H9 (cell line): ENCODE results near the gene MTRR. TPM values are rescaled to one million over a fixed set of nuclear protein-coding genes. Genes with fewer than 3 reads are reported as not detected.

ENCODE experiments used
- DNase-seq: peaks from one replicate; pipeline ENCODE4 v3.0.0-alpha.2; 2017
- H2AFZ ChIP-seq: one replicate; pipeline ENCODE4 v1.6.1; 2013; ENCODE audit warnings: mild to moderate bottlenecking, low read length, control low read depth, moderate library complexity
- H2AK5ac ChIP-seq: 2 replicates; pipeline ENCODE4 v1.6.1; 2013; ENCODE audit warnings: low read length, control low read depth, mixed read lengths; ENCODE audit not compliant: insufficient read length
- H2BK120ac ChIP-seq: one replicate; pipeline ENCODE4 v1.6.1; 2013; ENCODE audit warnings: low read depth, mild to moderate bottlenecking, low read length, control low read depth, inconsistent platforms; ENCODE audit not compliant: poor library complexity, severe bottlenecking
- H2BK12ac ChIP-seq: 2 replicates; pipeline ENCODE4 v1.6.1; 2013; ENCODE audit warnings: low read length, control low read depth, mixed read lengths, low read depth; ENCODE audit not compliant: insufficient read length
- H2BK15ac ChIP-seq: 2 replicates; pipeline ENCODE4 v1.6.1; 2013; ENCODE audit warnings: low read depth, low read length, control low read depth
- H2BK20ac ChIP-seq: one replicate; pipeline ENCODE4 v1.6.1; 2013; ENCODE audit warnings: low read depth, mild to moderate bottlenecking, low read length, control low read depth, inconsistent platforms; ENCODE audit not compliant: poor library complexity, severe bottlenecking
- H2BK5ac ChIP-seq: 2 replicates; pipeline ENCODE4 v1.6.1; 2013; ENCODE audit warnings: low read length, control low read depth, mixed read lengths; ENCODE audit not compliant: insufficient read length
- H3K14ac ChIP-seq: 2 replicates; pipeline ENCODE4 v1.6.1; 2013; ENCODE audit warnings: low read length, control low read depth; ENCODE audit not compliant: insufficient read depth
- H3K18ac ChIP-seq: 2 replicates; pipeline ENCODE4 v1.6.1; 2013; ENCODE audit warnings: low read depth, mild to moderate bottlenecking, mixed read lengths, low read length, control low read depth; ENCODE audit not compliant: insufficient read length
- H3K23ac ChIP-seq: 2 replicates; pipeline ENCODE4 v1.6.1; 2013; ENCODE audit warnings: low read length, control low read depth, mixed read lengths, low read depth; ENCODE audit not compliant: insufficient read length
- H3K23me2 ChIP-seq: 2 replicates; pipeline ENCODE4 v1.6.1; 2013; ENCODE audit warnings: low read depth, mild to moderate bottlenecking, mixed read lengths, low read length, control low read depth; ENCODE audit not compliant: insufficient read length, poor library complexity, severe bottlenecking
- H3K27ac ChIP-seq: 2 replicates; pipeline ENCODE4 v1.5.1; 2013; ENCODE audit warnings: low read length, control low read depth, mixed read lengths, low read depth; ENCODE audit not compliant: insufficient read length
- H3K27me3 ChIP-seq: 2 replicates; pipeline ENCODE4 v1.6.1; 2013; ENCODE audit warnings: low read length, control low read depth, inconsistent platforms; ENCODE audit not compliant: insufficient read depth
- H3K4ac ChIP-seq: 2 replicates; pipeline ENCODE4 v1.6.1; 2013; ENCODE audit warnings: low read depth, mild to moderate bottlenecking, control low read depth, inconsistent platforms, low read length, moderate library complexity
- H3K4me1 ChIP-seq: 2 replicates; pipeline ENCODE4 v1.6.1; 2013; ENCODE audit warnings: low read length, control low read depth, inconsistent platforms; ENCODE audit not compliant: insufficient read depth
- H3K4me2 ChIP-seq: 2 replicates; pipeline ENCODE4 v1.6.1; 2013; ENCODE audit warnings: low read length, control low read depth, mixed read lengths; ENCODE audit not compliant: insufficient read length, insufficient read depth
- H3K56ac ChIP-seq: 2 replicates; pipeline ENCODE4 v1.6.1; 2013; ENCODE audit warnings: low read depth, mild to moderate bottlenecking, mixed read lengths, low read length, control low read depth; ENCODE audit not compliant: insufficient read length
- H3K79me1 ChIP-seq: 2 replicates; pipeline ENCODE4 v1.6.1; 2013; ENCODE audit warnings: low read depth, mild to moderate bottlenecking, moderate library complexity, low read length, control low read depth, inconsistent platforms; ENCODE audit not compliant: insufficient read depth, poor library complexity, severe bottlenecking
- H3K79me2 ChIP-seq: 2 replicates; pipeline ENCODE4 v1.6.1; 2013; ENCODE audit warnings: low read length, control low read depth, inconsistent platforms; ENCODE audit not compliant: insufficient read depth
- H3K9ac ChIP-seq: 2 replicates; pipeline ENCODE4 v1.6.1; 2013; ENCODE audit warnings: low read length, control low read depth, mixed read lengths; ENCODE audit not compliant: insufficient read length; ENCODE audit errors: extremely low read depth
- H3K9me3 ChIP-seq: one replicate; pipeline ENCODE4 v1.6.1; 2013; ENCODE audit warnings: low read depth, low read length, inconsistent platforms; ENCODE audit not compliant: control insufficient read depth
- H3T11ph ChIP-seq: one replicate; pipeline ENCODE4 v1.6.1; 2013; ENCODE audit warnings: mild to moderate bottlenecking, low read length, control low read depth, inconsistent platforms
- H4K20me1 ChIP-seq: one replicate; pipeline ENCODE4 v1.6.1; 2013; ENCODE audit not compliant: control insufficient read depth, insufficient read length, insufficient read depth
- H4K5ac ChIP-seq: 2 replicates; pipeline ENCODE4 v1.6.1; 2013; ENCODE audit warnings: low read depth, mild to moderate bottlenecking, mixed read lengths, low read length, control low read depth; ENCODE audit not compliant: insufficient read length
- H4K8ac ChIP-seq: replicated peaks from 2 replicates; pipeline ENCODE4 v1.6.1; 2013; ENCODE audit warnings: low read length, control low read depth, mixed read lengths, low read depth; ENCODE audit not compliant: insufficient read length
- H4K91ac ChIP-seq: 2 replicates; pipeline ENCODE4 v1.6.1; 2013; ENCODE audit warnings: low read depth, mild to moderate bottlenecking, moderate library complexity, mixed read lengths, low read length, control low read depth; ENCODE audit not compliant: insufficient read length
- H3K27ac Mint-ChIP-seq, 3 experiments: 2 replicates in 2 of 3; 3 replicates in 1 of 3; pipeline ENCODE4 v1.8.0; 2020 to 2021; ENCODE audit warnings: mixed read lengths in 3 of 3, mild to moderate bottlenecking in 1 of 3, moderate library complexity in 1 of 3
- H3K27me3 Mint-ChIP-seq: 2 replicates; pipeline ENCODE4 v1.8.0; 2021; ENCODE audit warnings: low read depth, mild to moderate bottlenecking, moderate library complexity, mixed read lengths
- H3K36me3 Mint-ChIP-seq, 3 experiments: 2 replicates in 2 of 3; 3 replicates in 1 of 3; pipeline ENCODE4 v1.8.0; 2020 to 2021; ENCODE audit warnings: low read depth in 3 of 3, mixed read lengths in 3 of 3; ENCODE audit not compliant: insufficient read depth in 1 of 3
- H3K4me1 Mint-ChIP-seq, 2 experiments: 2 replicates each; pipeline ENCODE4 v1.8.0; 2020; ENCODE audit warnings: mixed read lengths in 2 of 2
- H3K4me3 Mint-ChIP-seq, 2 experiments: 2 replicates in 1 of 2; 3 replicates in 1 of 2; pipeline ENCODE4 v1.8.0; 2020 to 2021; ENCODE audit warnings: mild to moderate bottlenecking in 2 of 2, mixed read lengths in 2 of 2, moderate library complexity in 1 of 2
- H3K9me3 Mint-ChIP-seq, 2 experiments: 2 replicates in 1 of 2; 3 replicates in 1 of 2; pipeline ENCODE4 v1.8.0; 2020; ENCODE audit warnings: mild to moderate bottlenecking in 2 of 2, mixed read lengths in 2 of 2, moderate library complexity in 1 of 2
- WGBS: extraction: QIAGEN DNeasy Blood & Tissue Kit; methylation state at CpG from one replicate; pipeline ENCODE4 v1.1.7; 2013; ENCODE audit warnings: missing lambda C conversion rate, low lambda C conversion rate, mixed read lengths; ENCODE audit not compliant: insufficient read length; ENCODE audit errors: extremely low coverage; 5-methylcytosine and 5-hydroxymethylcytosine counted together
- total RNA-seq: library from RNA; stranded (reverse); gene quantifications from 2 replicates; pipeline ENCODE4 v1.2.1, GENCODE V29; 2021
- TF ChIP-seq, protein P1 (sequence below): fragments of 200-600 bp; sonication (generic); conservative IDR thresholded peaks from 3 replicates; pipeline ENCODE4 v1.8.0; 2021; ENCODE audit warnings: antibody characterized with exemption, mild to moderate bottlenecking

The MTRR gene
- total RNA-seq, 1 experiment from 2014 or later, result 66.0 TPM

GRCh38 chr5:7846327-7846726 is 22.6 kb upstream of the MTRR start:
- no peaks in the 10 kb centered on the region for H3K4me1 ChIP-seq
- H4K20me1 ChIP-seq, result no peaks in the 10 kb centered on the region
- H3K27me3 Mint-ChIP-seq, result peaks cover 28% of the 10 kb centered on the region

More at GRCh38 chr5:7846327-7846726, 22.6 kb upstream of the MTRR start:
- H3K56ac ChIP-seq, result no peak overlapping the region
- no peaks in the 10 kb centered on the region for H3K79me1 ChIP-seq
- no peak overlapping the region for H3K23ac ChIP-seq
- Mint-ChIP-seq H3K4me1 (peaks cover 9 to 11% of the 10 kb centered on the region in 2 experiments), H3K9me3 (0 out of 5 replicates have a peak, but pooled peaks cover 0 to 2% of the 10 kb centered on the region in 2 experiments), H3K4me3 (no peak overlapping the region), H3K27ac (no peak overlapping the region), H3K36me3 (peaks cover 0 to 3% (median 0%) of the 10 kb centered on the region in 3 experiments; a peak in 1 of 7 replicates)
- H3K27ac ChIP-seq, result no peak overlapping the region
- H3K18ac ChIP-seq, result no peak overlapping the region
- H3K4ac ChIP-seq, result no peak overlapping the region
- H4K8ac ChIP-seq, result no peak overlapping the region
- TF ChIP-seq, protein P1, sequence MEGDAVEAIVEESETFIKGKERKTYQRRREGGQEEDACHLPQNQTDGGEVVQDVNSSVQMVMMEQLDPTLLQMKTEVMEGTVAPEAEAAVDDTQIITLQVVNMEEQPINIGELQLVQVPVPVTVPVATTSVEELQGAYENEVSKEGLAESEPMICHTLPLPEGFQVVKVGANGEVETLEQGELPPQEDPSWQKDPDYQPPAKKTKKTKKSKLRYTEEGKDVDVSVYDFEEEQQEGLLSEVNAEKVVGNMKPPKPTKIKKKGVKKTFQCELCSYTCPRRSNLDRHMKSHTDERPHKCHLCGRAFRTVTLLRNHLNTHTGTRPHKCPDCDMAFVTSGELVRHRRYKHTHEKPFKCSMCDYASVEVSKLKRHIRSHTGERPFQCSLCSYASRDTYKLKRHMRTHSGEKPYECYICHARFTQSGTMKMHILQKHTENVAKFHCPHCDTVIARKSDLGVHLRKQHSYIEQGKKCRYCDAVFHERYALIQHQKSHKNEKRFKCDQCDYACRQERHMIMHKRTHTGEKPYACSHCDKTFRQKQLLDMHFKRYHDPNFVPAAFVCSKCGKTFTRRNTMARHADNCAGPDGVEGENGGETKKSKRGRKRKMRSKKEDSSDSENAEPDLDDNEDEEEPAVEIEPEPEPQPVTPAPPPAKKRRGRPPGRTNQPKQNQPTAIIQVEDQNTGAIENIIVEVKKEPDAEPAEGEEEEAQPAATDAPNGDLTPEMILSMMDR, result no peak
- no peak overlapping the region for H3K14ac ChIP-seq
- no peak overlapping the region for H2AK5ac ChIP-seq
- H2BK15ac ChIP-seq, result no peak overlapping the region
- no peak overlapping the region for H2BK120ac ChIP-seq
- no peak overlapping the region for H3K9ac ChIP-seq
- H3K4me2 ChIP-seq, result no peak overlapping the region
- peaks cover 4% of the 10 kb centered on the region for H3K27me3 ChIP-seq
- no peak overlapping the region for H4K91ac ChIP-seq
- no peak overlapping the region for H2BK12ac ChIP-seq
- H3K9me3 ChIP-seq, result no peaks in the 10 kb centered on the region
- H3T11ph ChIP-seq, result no peak overlapping the region
- peaks cover 12% of the 10 kb centered on the region for H3K23me2 ChIP-seq
- H3K79me2 ChIP-seq, result no peaks in the 10 kb centered on the region
- no peak overlapping the region for H2BK20ac ChIP-seq
- H4K5ac ChIP-seq, result no peak overlapping the region
- H2AFZ ChIP-seq, result no peak overlapping the region
- WGBS, result no CpG with 5 or more reads among the region's 5 CpGs
- no peak for DNase-seq
- H2BK5ac ChIP-seq, result no peak overlapping the region
